HG02981 (cell line): ENCODE data around the gene TBC1D5.
A peak's percentile ranks its signal among the peaks of the same experiment; 100 is the strongest.

ENCODE experiments used
- ATAC-seq: cut with Tn5 transposase; IDR thresholded peaks from one replicate; pipeline ENCODE4 v1.9.1; 2021; ENCODE audit warnings: mild to moderate bottlenecking, moderate library complexity; ENCODE audit not compliant: unreplicated experiment

Gene TBC1D5

GRCh38 chr3:17258823-17259436 is 483.5 kb downstream of the TBC1D5 start:
- ATAC-seq: no peak

GRCh38 chr3:17257269-17257668 is 485.2 kb downstream of the TBC1D5 start:
- no peak for ATAC-seq

GRCh38 chr3:17243621-17244020 is 498.8 kb downstream of the TBC1D5 start:
- no peak for ATAC-seq

GRCh38 chr3:17239417-17239816 is 503.0 kb downstream of the TBC1D5 start:
- ATAC-seq: no peak

GRCh38 chr3:17238023-17238422 is 504.4 kb downstream of the TBC1D5 start:
- no peak for ATAC-seq

GRCh38 chr3:17235310-17235709 is 507.1 kb downstream of the TBC1D5 start:
- no peak for ATAC-seq

GRCh38 chr3:17234382-17234781 is 508.0 kb downstream of the TBC1D5 start:
- no peak for ATAC-seq

GRCh38 chr3:17233398-17233800 is 509.0 kb downstream of the TBC1D5 start:
- ATAC-seq: peak; percentile 93

GRCh38 chr3:17232442-17232841 is 510.0 kb downstream of the TBC1D5 start:
- no peak for ATAC-seq

- ATAC-seq: no peak
Observed at GRCh38 chr3:17231537-17232261, 510.7 kb downstream of the TBC1D5 start.

- ATAC-seq: no peak
Observed at GRCh38 chr3:17227472-17227871, 515.0 kb downstream of the TBC1D5 start.

- ATAC-seq: no peak
Observed at GRCh38 chr3:17221529-17221928, 520.9 kb downstream of the TBC1D5 start.

- no peak for ATAC-seq
Observed at GRCh38 chr3:17219593-17219992, 522.8 kb downstream of the TBC1D5 start.

- ATAC-seq: no peak
Observed at GRCh38 chr3:17218587-17218986, 523.8 kb downstream of the TBC1D5 start.

- ATAC-seq: no peak
Observed at GRCh38 chr3:17217588-17217987, 524.8 kb downstream of the TBC1D5 start.

- no peak for ATAC-seq
Observed at GRCh38 chr3:17213102-17213501, 529.3 kb downstream of the TBC1D5 start.

GRCh38 chr3:17207979-17208378 is 534.5 kb downstream of the TBC1D5 start:
- no peak for ATAC-seq

- ATAC-seq: no peak
Observed at GRCh38 chr3:17207019-17207418, 535.4 kb downstream of the TBC1D5 start.

- no peak for ATAC-seq
Observed at GRCh38 chr3:17204049-17204650, 538.3 kb downstream of the TBC1D5 start.

GRCh38 chr3:17201538-17201937 is 540.9 kb downstream of the TBC1D5 start:
- ATAC-seq: no peak

GRCh38 chr3:17195856-17196604 is 546.4 kb downstream of the TBC1D5 start:
- ATAC-seq: peak; percentile 80
